DMS53 treated with DMSO at 0.1 percent for 48 hours (cell line): ENCODE data around the gene ZDHHC11B.

Experiments used
- DNase-seq: peaks from one replicate; lab custom pipeline; 2025; ENCODE audit not compliant: unreplicated experiment; lab: John Stamatoyannopoulos, UW

The ZDHHC11B gene

GRCh38 chr5:664343-664993 lies 120.1 kb downstream of the ZDHHC11B start:
- no peak for DNase-seq

GRCh38 chr5:663436-664342 lies 120.8 kb downstream of the ZDHHC11B start:
- DNase-seq, result no peak

GRCh38 chr5:662751-663435 lies 121.6 kb downstream of the ZDHHC11B start:
- DNase-seq, result no peak

DNA sequence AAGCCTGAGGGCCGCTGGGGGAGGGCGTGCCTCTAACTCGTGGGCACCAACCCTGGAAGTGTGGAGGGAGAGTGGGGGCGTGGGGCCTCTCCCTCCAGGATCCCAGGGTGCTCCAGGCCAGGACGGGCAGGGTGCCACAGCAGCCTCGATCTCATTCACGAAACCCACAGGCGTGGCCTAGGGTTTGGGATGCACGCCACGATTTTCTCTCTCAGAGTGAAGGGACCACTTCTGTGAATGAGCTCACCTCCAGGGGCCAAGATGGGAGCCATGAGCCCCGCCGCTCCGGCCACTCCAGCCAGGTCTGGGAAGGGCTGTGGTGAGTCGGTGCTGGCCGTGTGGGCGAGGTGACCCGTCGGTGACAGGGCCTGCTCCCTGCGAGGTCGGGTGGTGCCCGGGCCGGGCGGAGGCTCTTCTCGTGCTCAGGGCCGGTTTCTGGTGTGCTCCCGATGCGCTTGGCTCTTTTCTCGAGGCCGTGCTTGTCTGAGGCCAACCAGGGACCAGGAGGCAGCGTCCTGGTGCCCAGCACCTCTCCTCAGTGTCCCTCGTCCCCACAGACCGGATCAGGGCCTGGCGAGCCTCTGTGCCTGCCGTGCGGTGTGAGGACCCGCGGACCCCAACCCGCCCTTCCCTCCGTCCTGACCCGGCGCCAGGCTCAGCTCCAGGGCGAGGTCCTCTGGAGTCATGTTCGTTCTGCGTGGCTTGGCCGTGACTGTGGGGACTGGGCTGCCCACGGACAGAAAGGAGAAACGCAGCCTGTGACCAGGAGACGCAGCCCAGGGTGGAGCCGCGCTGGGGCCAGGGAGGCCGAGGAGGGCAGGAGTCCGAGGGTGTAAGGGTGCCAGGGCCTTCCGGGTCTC lies 122.4 kb downstream of the ZDHHC11B start:
- DNase-seq, result no peak

DNA sequence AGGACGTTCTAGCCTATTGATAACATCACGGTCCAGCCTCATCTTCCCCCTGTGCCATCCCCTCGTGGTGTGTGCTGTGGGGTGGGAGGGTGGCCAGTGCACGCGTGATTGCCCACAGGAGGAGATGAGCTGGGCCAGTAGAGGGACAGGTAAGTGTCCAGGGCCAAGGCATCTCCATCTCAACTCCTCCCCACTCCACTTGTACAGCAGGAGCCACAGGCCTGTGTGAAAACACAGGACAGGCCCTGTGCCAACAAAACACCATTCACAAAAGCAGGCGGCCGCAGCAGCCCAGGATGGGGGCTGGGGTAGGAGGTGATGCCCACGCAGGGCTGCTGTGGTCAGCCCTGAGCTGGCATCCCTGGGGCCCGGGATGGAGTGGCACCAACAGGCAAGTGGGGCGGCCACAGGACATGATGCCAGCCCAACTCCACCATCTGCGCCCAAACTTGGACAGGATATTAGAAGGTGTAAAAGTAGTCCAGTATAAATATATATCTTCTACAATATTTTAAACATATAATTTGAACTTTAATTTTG lies 124.0 kb downstream of the ZDHHC11B start:
- DNase-seq, result no peak
